WTC11 (cell line): ENCODE data around the gene RGS7.

ENCODE experiments used
- FOXP1 ChIP-seq: sonication (generic); formaldehyde crosslinking; IDR thresholded peaks from 2 replicates; pipeline ENCODE4 v1.8.0; 2022; ENCODE audit warnings: missing genetic modification reagents, mild to moderate bottlenecking, moderate library complexity, borderline replicate concordance
- RELA ChIP-seq: sonication (generic); formaldehyde crosslinking; IDR thresholded peaks from 2 replicates; pipeline ENCODE4 v1.8.1; 2022; ENCODE audit warnings: missing genetic modification reagents, mild to moderate bottlenecking, borderline replicate concordance
- SP1 ChIP-seq: sonication (generic); formaldehyde crosslinking; conservative IDR thresholded peaks from 2 replicates; pipeline ENCODE4 v1.8.1; 2022; ENCODE audit warnings: missing genetic modification reagents
- ZNF232 ChIP-seq: sonication (generic); formaldehyde crosslinking; IDR thresholded peaks from 2 replicates; pipeline ENCODE4 v1.8.0; 2022; ENCODE audit warnings: mild to moderate bottlenecking, missing genetic modification reagents
- ZNF416 ChIP-seq: fragments of 250-450 bp; sonication (Bioruptor Pico); IDR thresholded peaks from 2 replicates; pipeline ENCODE4 v1.9.0; 2021; ENCODE audit warnings: mild to moderate bottlenecking, inconsistent platforms
- TF ChIP-seq, protein P1 (sequence below): fragments of 200-600 bp; IDR thresholded peaks from 2 replicates; pipeline ENCODE4 v1.8.0; 2022; ENCODE audit warnings: antibody characterized with exemption
- TF ChIP-seq, protein P2 (sequence below): sonication (generic); formaldehyde crosslinking; IDR thresholded peaks from 2 replicates; pipeline ENCODE4 v1.8.0; 2022; ENCODE audit warnings: mild to moderate bottlenecking, missing genetic modification reagents
- TF ChIP-seq, protein P3 (sequence below): sonication (generic); formaldehyde crosslinking; IDR thresholded peaks from 2 replicates; pipeline ENCODE4 v1.8.1; 2022; ENCODE audit warnings: missing genetic modification reagents, borderline replicate concordance
- TF ChIP-seq, protein P4 (sequence below): sonication (generic); formaldehyde crosslinking; IDR thresholded peaks from 2 replicates; pipeline ENCODE4 v1.8.1; 2022; ENCODE audit warnings: low read depth, missing genetic modification reagents, borderline replicate concordance

DNA sequence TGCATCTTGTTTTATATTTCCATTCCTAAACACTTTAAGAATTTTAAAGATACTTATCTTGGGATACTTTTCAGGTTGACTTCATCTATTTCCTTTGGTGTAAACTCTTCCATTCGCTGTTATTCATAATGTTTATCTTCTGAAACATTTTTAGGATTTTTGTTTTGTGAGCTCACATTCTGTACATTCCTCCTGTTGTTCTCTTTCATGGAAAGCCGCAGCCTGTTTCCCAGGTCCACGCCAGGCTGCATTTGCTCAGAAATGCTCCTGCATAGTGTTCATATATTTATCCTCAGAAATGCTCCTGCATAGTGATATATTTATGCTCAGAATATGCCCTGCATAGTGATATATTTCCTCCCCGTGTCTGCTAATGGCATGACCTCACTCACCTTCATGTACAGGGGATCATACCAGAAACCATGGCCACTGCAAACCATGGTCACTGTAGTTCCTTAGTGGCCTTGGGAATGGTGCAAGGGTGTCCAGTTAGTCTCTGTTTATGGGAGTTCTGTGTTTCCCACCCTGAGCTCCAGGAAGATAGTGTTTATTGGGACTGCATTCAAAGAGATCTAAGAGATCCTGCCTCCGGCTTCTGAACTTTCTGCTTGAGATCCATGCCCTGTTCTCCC lies 591.2 kb downstream of the RGS7 start:
- TF ChIP-seq, protein P1, sequence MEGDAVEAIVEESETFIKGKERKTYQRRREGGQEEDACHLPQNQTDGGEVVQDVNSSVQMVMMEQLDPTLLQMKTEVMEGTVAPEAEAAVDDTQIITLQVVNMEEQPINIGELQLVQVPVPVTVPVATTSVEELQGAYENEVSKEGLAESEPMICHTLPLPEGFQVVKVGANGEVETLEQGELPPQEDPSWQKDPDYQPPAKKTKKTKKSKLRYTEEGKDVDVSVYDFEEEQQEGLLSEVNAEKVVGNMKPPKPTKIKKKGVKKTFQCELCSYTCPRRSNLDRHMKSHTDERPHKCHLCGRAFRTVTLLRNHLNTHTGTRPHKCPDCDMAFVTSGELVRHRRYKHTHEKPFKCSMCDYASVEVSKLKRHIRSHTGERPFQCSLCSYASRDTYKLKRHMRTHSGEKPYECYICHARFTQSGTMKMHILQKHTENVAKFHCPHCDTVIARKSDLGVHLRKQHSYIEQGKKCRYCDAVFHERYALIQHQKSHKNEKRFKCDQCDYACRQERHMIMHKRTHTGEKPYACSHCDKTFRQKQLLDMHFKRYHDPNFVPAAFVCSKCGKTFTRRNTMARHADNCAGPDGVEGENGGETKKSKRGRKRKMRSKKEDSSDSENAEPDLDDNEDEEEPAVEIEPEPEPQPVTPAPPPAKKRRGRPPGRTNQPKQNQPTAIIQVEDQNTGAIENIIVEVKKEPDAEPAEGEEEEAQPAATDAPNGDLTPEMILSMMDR: no peak
- TF ChIP-seq ZNF232 (no peak), ZNF416 (CRISPR knock-in tag) (no peak), FOXP1 (CRISPR knock-in tag) (no peak), RELA (CRISPR knock-in tag) (no peak), SP1 (CRISPR knock-in tag) (no peak)
- TF ChIP-seq, protein P2, sequence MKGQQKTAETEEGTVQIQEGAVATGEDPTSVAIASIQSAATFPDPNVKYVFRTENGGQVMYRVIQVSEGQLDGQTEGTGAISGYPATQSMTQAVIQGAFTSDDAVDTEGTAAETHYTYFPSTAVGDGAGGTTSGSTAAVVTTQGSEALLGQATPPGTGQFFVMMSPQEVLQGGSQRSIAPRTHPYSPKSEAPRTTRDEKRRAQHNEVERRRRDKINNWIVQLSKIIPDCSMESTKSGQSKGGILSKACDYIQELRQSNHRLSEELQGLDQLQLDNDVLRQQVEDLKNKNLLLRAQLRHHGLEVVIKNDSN (CRISPR knock-in tag): no peak
- TF ChIP-seq, protein P3, sequence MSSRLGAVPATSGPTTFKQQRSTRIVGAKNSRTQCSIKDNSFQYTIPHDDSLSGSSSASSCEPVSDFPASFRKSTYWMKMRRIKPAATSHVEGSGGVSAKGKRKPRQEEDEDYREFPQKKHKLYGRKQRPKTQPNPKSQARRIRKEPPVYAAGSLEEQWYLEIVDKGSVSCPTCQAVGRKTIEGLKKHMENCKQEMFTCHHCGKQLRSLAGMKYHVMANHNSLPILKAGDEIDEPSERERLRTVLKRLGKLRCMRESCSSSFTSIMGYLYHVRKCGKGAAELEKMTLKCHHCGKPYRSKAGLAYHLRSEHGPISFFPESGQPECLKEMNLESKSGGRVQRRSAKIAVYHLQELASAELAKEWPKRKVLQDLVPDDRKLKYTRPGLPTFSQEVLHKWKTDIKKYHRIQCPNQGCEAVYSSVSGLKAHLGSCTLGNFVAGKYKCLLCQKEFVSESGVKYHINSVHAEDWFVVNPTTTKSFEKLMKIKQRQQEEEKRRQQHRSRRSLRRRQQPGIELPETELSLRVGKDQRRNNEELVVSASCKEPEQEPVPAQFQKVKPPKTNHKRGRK (CRISPR knock-in tag): no peak
- TF ChIP-seq, protein P4, sequence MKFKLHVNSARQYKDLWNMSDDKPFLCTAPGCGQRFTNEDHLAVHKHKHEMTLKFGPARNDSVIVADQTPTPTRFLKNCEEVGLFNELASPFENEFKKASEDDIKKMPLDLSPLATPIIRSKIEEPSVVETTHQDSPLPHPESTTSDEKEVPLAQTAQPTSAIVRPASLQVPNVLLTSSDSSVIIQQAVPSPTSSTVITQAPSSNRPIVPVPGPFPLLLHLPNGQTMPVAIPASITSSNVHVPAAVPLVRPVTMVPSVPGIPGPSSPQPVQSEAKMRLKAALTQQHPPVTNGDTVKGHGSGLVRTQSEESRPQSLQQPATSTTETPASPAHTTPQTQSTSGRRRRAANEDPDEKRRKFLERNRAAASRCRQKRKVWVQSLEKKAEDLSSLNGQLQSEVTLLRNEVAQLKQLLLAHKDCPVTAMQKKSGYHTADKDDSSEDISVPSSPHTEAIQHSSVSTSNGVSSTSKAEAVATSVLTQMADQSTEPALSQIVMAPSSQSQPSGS (CRISPR knock-in tag): no peak
